Measurements from ENCODE around the gene PUS7L.

The PUS7L gene

DNA sequence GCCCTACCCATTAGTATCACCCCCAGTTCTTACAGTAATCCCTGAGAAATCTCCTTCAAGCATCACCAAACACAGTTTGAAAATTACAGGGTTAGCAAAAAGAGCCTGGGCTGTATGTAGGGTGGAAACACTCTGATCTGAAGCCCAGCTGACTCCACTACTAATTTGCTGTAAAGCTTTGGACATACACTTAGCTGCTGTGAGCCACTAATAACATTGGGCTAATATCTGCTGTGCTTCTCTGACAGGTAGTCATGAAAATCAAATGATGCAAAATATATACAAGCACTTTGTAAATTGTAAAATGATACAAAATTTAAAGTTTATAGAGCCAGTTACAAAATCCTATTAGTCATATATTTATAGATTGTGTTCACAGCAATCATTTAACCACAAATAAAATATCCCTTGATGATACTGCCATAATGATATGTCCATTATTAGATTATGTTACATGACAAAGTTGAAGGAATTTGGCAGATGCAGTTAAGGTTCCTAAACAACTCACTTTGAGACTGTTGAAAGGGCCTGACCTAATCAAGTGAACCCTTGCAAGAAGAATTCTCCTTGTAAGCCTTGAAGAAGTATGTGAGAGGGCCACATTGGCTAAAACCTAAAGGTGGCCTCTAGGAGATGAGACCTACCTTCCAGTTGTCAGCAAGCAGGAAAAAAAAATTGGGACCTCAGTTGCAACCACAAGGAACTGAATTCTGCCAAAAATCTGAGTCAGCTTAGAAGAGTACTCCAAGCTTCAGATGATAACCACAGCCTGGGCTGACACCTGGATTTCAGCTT, 28.5 kb upstream of the PUS7L start:
- DNase-seq (ENCODE audit: low spot score) (no peak), ATAC-seq (ENCODE audit: low read depth) (no peak)
- H3K4me3 ChIP-seq (ENCODE audit: severe bottlenecking), result no peak overlapping the region
- no peak for TF ChIP-seq CTCF (IDR thresholded peaks at IDR 0.05; ENCODE audit: poor library complexity, severe bottlenecking)
- H3K27ac ChIP-seq (ENCODE audit: poor library complexity, severe bottlenecking), result no peak overlapping the region
- H3K4me1 ChIP-seq (ENCODE audit: insufficient read depth, poor library complexity, severe bottlenecking), result no peaks in the 10 kb centered on the region
- no peaks in the 10 kb centered on the region for H3K27me3 ChIP-seq (ENCODE audit: insufficient read depth, poor library complexity, severe bottlenecking)
- no peaks in the 10 kb centered on the region for H3K9me3 ChIP-seq (ENCODE audit: severe bottlenecking)
- peaks cover 16% of the 10 kb centered on the region for H3K36me3 ChIP-seq (ENCODE audit: low read depth)

DNA sequence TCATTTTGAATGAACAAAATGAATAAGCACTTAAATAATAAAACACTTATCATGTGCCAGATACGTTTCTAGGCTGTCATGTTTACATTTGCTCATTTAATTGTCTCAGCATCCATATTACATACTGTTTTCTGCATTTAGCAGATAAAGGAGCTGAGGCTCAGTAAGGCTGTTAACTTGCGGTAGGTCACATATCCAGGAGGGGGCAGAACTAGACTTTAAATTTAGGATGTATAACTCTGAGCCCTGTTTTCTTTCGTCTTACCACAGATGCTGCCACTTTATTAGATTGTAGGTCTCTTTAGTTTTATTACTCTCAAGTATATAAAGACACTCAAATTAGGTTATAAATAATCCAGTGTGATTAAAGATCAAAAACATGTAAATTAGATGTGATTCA, 17.9 kb upstream of the PUS7L start:
- Histone ChIP-seq H3K27ac (ENCODE audit: poor library complexity, severe bottlenecking) (no peak overlapping the region), H3K27me3 (ENCODE audit: insufficient read depth, poor library complexity, severe bottlenecking) (no peaks in the 10 kb centered on the region), H3K9me3 (ENCODE audit: severe bottlenecking) (no peaks in the 10 kb centered on the region), H3K4me1 (ENCODE audit: insufficient read depth, poor library complexity, severe bottlenecking) (no peaks in the 10 kb centered on the region), H3K4me3 (ENCODE audit: severe bottlenecking) (no peak overlapping the region), H3K36me3 (ENCODE audit: low read depth) (peaks cover 38% of the 10 kb centered on the region)
- DNase-seq (ENCODE audit: low spot score) (no peak), ATAC-seq (ENCODE audit: low read depth) (peak; percentile 74)
- peak; percentile 41 for TF ChIP-seq CTCF (IDR thresholded peaks at IDR 0.05; ENCODE audit: poor library complexity, severe bottlenecking)

- no peak; the same call in 2 of the 3 replicates for ATAC-seq (ENCODE audit: low read depth)
- no peaks in the 10 kb centered on the region for H3K27me3 ChIP-seq (ENCODE audit: insufficient read depth, poor library complexity, severe bottlenecking)
- H3K4me3 ChIP-seq (ENCODE audit: severe bottlenecking), result no peak overlapping the region
- H3K9me3 ChIP-seq (ENCODE audit: severe bottlenecking), result no peaks in the 10 kb centered on the region
- H3K4me1 ChIP-seq (ENCODE audit: insufficient read depth, poor library complexity, severe bottlenecking), result peaks cover 9% of the 10 kb centered on the region
- no peak for DNase-seq (ENCODE audit: low spot score)
- H3K27ac ChIP-seq (ENCODE audit: poor library complexity, severe bottlenecking), result no peak overlapping the region
- no peaks in the 10 kb centered on the region for H3K36me3 ChIP-seq (ENCODE audit: low read depth)
- TF ChIP-seq CTCF (IDR thresholded peaks at IDR 0.05; ENCODE audit: poor library complexity, severe bottlenecking), result no peak
These were observed 7.7 kb upstream of the PUS7L start for GRCh38 chr12:43766291-43766690.

GRCh38 chr12:43764528-43764927, 5.9 kb upstream of the PUS7L start:
- H3K4me1 ChIP-seq (ENCODE audit: insufficient read depth, poor library complexity, severe bottlenecking), result peaks cover 16% of the 10 kb centered on the region
- no peak overlapping the region for H3K4me3 ChIP-seq (ENCODE audit: severe bottlenecking)
- DNase-seq (ENCODE audit: low spot score) (no peak), ATAC-seq (ENCODE audit: low read depth) (no peak)
- H3K27me3 ChIP-seq (ENCODE audit: insufficient read depth, poor library complexity, severe bottlenecking), result no peaks in the 10 kb centered on the region
- no peaks in the 10 kb centered on the region for H3K9me3 ChIP-seq (ENCODE audit: severe bottlenecking)
- H3K27ac ChIP-seq (ENCODE audit: poor library complexity, severe bottlenecking), result no peak overlapping the region
- H3K36me3 ChIP-seq (ENCODE audit: low read depth), result no peaks in the 10 kb centered on the region
- TF ChIP-seq CTCF (IDR thresholded peaks at IDR 0.05; ENCODE audit: poor library complexity, severe bottlenecking), result no peak

DNA sequence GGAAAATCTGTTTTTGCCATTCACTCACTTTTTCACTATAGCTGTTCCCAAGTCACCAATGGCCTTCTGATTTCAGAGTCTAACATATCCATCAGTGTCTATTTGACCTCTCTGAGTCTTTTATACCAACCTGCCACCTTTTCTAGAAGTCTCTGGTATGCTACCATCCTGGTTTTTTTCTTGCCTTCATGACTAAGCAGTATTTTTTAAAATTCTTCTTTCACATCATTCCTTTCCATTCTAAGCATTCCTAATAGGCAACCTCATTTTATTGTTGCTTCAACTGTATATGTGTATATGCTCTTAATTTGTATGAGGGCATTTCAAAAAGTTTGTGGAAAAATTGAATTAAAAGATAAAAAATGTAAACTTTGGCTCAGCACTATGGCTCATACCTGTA, 5.2 kb upstream of the PUS7L start:
- Histone ChIP-seq H3K4me3 (ENCODE audit: severe bottlenecking) (no peak overlapping the region), H3K9me3 (ENCODE audit: severe bottlenecking) (no peaks in the 10 kb centered on the region), H3K36me3 (ENCODE audit: low read depth) (no peaks in the 10 kb centered on the region), H3K27ac (ENCODE audit: poor library complexity, severe bottlenecking) (no peak overlapping the region), H3K27me3 (ENCODE audit: insufficient read depth, poor library complexity, severe bottlenecking) (no peaks in the 10 kb centered on the region), H3K4me1 (ENCODE audit: insufficient read depth, poor library complexity, severe bottlenecking) (peaks cover 16% of the 10 kb centered on the region)
- no peak for DNase-seq (ENCODE audit: low spot score)
- TF ChIP-seq CTCF (IDR thresholded peaks at IDR 0.05; ENCODE audit: poor library complexity, severe bottlenecking), result no peak
- ATAC-seq (ENCODE audit: low read depth), result no peak
